B cell (primary cell): ENCODE results near the gene PRL. TPM values are rescaled to one million over a fixed set of nuclear protein-coding genes. Genes with fewer than 3 reads are reported as not detected.

Experiments
- ATAC-seq: fragments of 200-7000 bp; cut with Tn5 transposase; one replicate; pipeline ENCODE4 v1.10.0; 2021; ENCODE audit warnings: low read depth, mild to moderate bottlenecking, moderate number of reproducible peaks, moderate library complexity
- CTCF ChIA-PET: fragments of 350-600 bp; sonication (Branson Sonifier 250); formaldehyde crosslinking; loops from one replicate; lab custom pipeline; 2021; ENCODE audit warnings: antibody characterized with exemption, inconsistent platforms; lab: Charles Lee
- POLR2A ChIA-PET: fragments of 350-600 bp; sonication (Branson Sonifier 250); formaldehyde crosslinking; loops from one replicate; lab custom pipeline; 2021; ENCODE audit warnings: antibody characterized with exemption; lab: Charles Lee
- DNase-seq: peaks from one replicate; pipeline ENCODE4 v3.0.0; 2013
- H2AFZ ChIP-seq: 2 replicates; pipeline ENCODE4 v1.6.1; 2012; ENCODE audit warnings: mild to moderate bottlenecking, low read depth, low read length; ENCODE audit not compliant: insufficient read depth, poor library complexity, severe bottlenecking
- H3K27ac ChIP-seq, 2 donors: 1 replicate in 1 of 2; 2 replicates in 1 of 2; pipeline ENCODE4 v1.5.1; 2012 to 2013; ENCODE audit warnings: low read length in 2 of 2, mild to moderate bottlenecking in 2 of 2, moderate library complexity in 1 of 2
- H3K27me3 ChIP-seq, 4 experiments: fragments of 200-600 bp in 1 of 4; sonication (generic) in 1 of 4; replicated peaks in 1 of 4; 1 replicate in 2 of 4; 2 replicates in 2 of 4; pipeline versions ENCODE4 v1.6.1 to v1.7.0; 2013 to 2016; ENCODE audit warnings: low read length in 3 of 4, mild to moderate bottlenecking in 2 of 4, mixed read lengths in 1 of 4, moderate library complexity in 1 of 4; ENCODE audit not compliant: insufficient read depth in 4 of 4, control insufficient read depth in 3 of 4; ENCODE audit errors: control extremely low read depth in 1 of 4
- H3K36me3 ChIP-seq, 2 experiments: replicated peaks in 1 of 2; 1 replicate in 1 of 2; 2 replicates in 1 of 2; pipeline versions ENCODE4 v1.6.1 to v1.7.1; 2013; ENCODE audit warnings: low read length in 1 of 2; ENCODE audit not compliant: insufficient read depth in 2 of 2, control insufficient read depth in 1 of 2; ENCODE audit errors: control extremely low read depth in 1 of 2, extremely low read depth in 1 of 2
- H3K4me1 ChIP-seq, 2 donors: fragments of 200-600 bp in 1 of 2; sonication (generic) in 1 of 2; 1 replicate in 1 of 2; 2 replicates in 1 of 2; pipeline versions ENCODE4 v1.5.1 to v1.6.1; 2013 to 2017; ENCODE audit warnings: low read length in 2 of 2; ENCODE audit not compliant: control insufficient read depth in 2 of 2, insufficient read depth in 2 of 2
- H3K4me2 ChIP-seq: replicated peaks from 2 replicates; pipeline ENCODE3; 2012; ENCODE audit warnings: mild to moderate bottlenecking, low read depth, low read length; ENCODE audit not compliant: poor library complexity, severe bottlenecking
- H3K4me3 ChIP-seq, 5 experiments: fragments of 200-600 bp in 1 of 5; sonication (generic) in 1 of 5; 1 replicate in 3 of 5; 2 replicates in 2 of 5; pipeline versions ENCODE4 v1.5.1 to v1.7.0; 2011 to 2016; ENCODE audit warnings: low read length in 4 of 5, mild to moderate bottlenecking in 4 of 5, low read depth in 2 of 5, control low read depth in 1 of 5, moderate library complexity in 1 of 5; ENCODE audit not compliant: insufficient read depth in 1 of 5; ENCODE audit errors: control extremely low read depth in 1 of 5, extremely low read depth in 1 of 5
- H3K79me2 ChIP-seq: fragments of 200-600 bp; sonication (generic); one replicate; pipeline ENCODE4 v1.6.0; 2016; ENCODE audit warnings: low read length; ENCODE audit not compliant: control insufficient read depth, insufficient read depth
- H3K9ac ChIP-seq: fragments of 200-600 bp; sonication (generic); 2 replicates; pipeline ENCODE4 v1.6.1; 2017; ENCODE audit warnings: mild to moderate bottlenecking, low read length, moderate library complexity
- H3K9me3 ChIP-seq, 3 donors: one replicate each; pipeline versions ENCODE4 v1.6.1 to v1.7.1; 2013; ENCODE audit warnings: low read length in 2 of 3; ENCODE audit not compliant: control insufficient read depth in 2 of 3, insufficient read depth in 1 of 3; ENCODE audit errors: control extremely low read depth in 1 of 3
- H4K20me1 ChIP-seq: 2 replicates; pipeline ENCODE4 v1.6.0; 2012; ENCODE audit warnings: mild to moderate bottlenecking, low read length; ENCODE audit not compliant: insufficient read depth, control insufficient read depth, poor library complexity, severe bottlenecking
- H3K27ac Mint-ChIP-seq: one replicate; pipeline ENCODE4 v1.8.0; 2021; ENCODE audit warnings: mixed read lengths
- H3K27me3 Mint-ChIP-seq: one replicate; pipeline ENCODE4 v1.8.0; 2021; ENCODE audit warnings: mixed read lengths
- H3K4me1 Mint-ChIP-seq: one replicate; pipeline ENCODE4 v1.8.0; 2021; ENCODE audit warnings: mixed read lengths
- H3K4me3 Mint-ChIP-seq: one replicate; pipeline ENCODE4 v1.8.0; 2021; ENCODE audit warnings: mixed read lengths
- H3K9me3 Mint-ChIP-seq: one replicate; pipeline ENCODE4 v1.8.0; 2022; ENCODE audit warnings: mixed read lengths; ENCODE audit not compliant: insufficient read depth
- EZH2 ChIP-seq: IDR thresholded peaks from 2 replicates; pipeline ENCODE4 v1.6.1; 2012; ENCODE audit warnings: borderline replicate concordance, low read depth, mild to moderate bottlenecking, moderate library complexity, low read length; ENCODE audit not compliant: insufficient read depth, poor library complexity, severe bottlenecking
- WGBS: methylation state at CpG from one replicate; pipeline ENCODE4 v1.1.5; 2013; ENCODE audit warnings: missing lambda C conversion rate; ENCODE audit not compliant: insufficient coverage; 5-methylcytosine and 5-hydroxymethylcytosine counted together
- intact Hi-C: fragments of 100-400 bp; cut with micrococcal nuclease; formaldehyde crosslinking; loops from one replicate; pipeline ENCODE4 v1.10.0; 2022
- polyA plus RNA-seq: library from polyadenylated mRNA; depleted of rRNA; stranded (reverse); fragments of >200 nt; gene quantifications from 2 replicates; pipeline ENCODE4 v1.2.3, GENCODE V29; 2012
- total RNA-seq, 2 donors: library from RNA; stranded (reverse); fragments of 120-200 nt in 1 of 2; gene quantifications; 1 replicate in 1 of 2; 2 replicates in 1 of 2; pipeline versions ENCODE4 v1.2.3 to v1.2.4, GENCODE V29; 2013 to 2022
- TF ChIP-seq, protein P1 (sequence below): fragments of 200-600 bp; IDR thresholded peaks from one replicate; pipeline ENCODE4 v1.8.0; 2022; ENCODE audit warnings: antibody characterized with exemption, mild to moderate bottlenecking

PRL gene
- total and polyA plus RNA-seq, 2 donors (not counting 1 experiment from before 2014, with no cell fraction given): not detected

DNA sequence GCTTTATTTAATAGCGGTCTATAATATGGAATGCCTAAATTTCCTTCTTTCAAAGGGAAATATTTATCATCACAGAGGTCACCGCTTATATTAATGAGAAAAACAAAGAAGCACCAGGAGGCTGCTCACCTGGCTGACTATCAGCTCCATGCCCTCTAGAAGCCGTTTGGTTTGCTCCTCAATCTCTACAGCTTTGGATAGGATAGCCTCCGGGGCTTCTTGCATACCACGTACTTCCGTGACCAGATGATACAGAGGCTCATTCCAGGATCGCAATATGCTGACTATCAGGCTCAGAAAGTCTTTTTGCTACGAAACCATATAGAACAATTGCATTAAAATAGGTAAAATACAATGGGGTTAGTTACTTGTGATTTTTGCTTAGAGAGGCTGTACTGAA, 6.8 kb downstream of the PRL start:
- CTCF ChIA-PET: no interaction called here
- Mint-ChIP-seq H3K4me3 (no peak overlapping the region), H3K4me1 (no peaks in the 10 kb centered on the region), H3K27me3 (no peaks in the 10 kb centered on the region), H3K9me3 (no peaks in the 10 kb centered on the region), H3K27ac (no peak overlapping the region)
- H3K4me3 ChIP-seq: no peak overlapping the region
- H3K9ac ChIP-seq: no peak overlapping the region
- ATAC-seq: no peak
- H3K4me1 ChIP-seq: no peaks in the 10 kb centered on the region
- no peaks in the 10 kb centered on the region for H4K20me1 ChIP-seq
- no peak for DNase-seq
- no peaks in the 10 kb centered on the region for H3K36me3 ChIP-seq
- H3K9me3 ChIP-seq: no peaks in the 10 kb centered on the region
- H3K4me2 ChIP-seq: no peak overlapping the region
- intact Hi-C loops: no loop called here
- H3K27ac ChIP-seq: no peak overlapping the region
- WGBS: 96% methylated on average over 5 of the region's 8 CpGs
- POLR2A ChIA-PET: no interaction called here
- H2AFZ ChIP-seq: no peak overlapping the region
- H3K79me2 ChIP-seq: no peaks in the 10 kb centered on the region
- H3K27me3 ChIP-seq: no peaks in the 10 kb centered on the region
- TF ChIP-seq, protein P1, sequence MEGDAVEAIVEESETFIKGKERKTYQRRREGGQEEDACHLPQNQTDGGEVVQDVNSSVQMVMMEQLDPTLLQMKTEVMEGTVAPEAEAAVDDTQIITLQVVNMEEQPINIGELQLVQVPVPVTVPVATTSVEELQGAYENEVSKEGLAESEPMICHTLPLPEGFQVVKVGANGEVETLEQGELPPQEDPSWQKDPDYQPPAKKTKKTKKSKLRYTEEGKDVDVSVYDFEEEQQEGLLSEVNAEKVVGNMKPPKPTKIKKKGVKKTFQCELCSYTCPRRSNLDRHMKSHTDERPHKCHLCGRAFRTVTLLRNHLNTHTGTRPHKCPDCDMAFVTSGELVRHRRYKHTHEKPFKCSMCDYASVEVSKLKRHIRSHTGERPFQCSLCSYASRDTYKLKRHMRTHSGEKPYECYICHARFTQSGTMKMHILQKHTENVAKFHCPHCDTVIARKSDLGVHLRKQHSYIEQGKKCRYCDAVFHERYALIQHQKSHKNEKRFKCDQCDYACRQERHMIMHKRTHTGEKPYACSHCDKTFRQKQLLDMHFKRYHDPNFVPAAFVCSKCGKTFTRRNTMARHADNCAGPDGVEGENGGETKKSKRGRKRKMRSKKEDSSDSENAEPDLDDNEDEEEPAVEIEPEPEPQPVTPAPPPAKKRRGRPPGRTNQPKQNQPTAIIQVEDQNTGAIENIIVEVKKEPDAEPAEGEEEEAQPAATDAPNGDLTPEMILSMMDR: no peak
- no peak for TF ChIP-seq EZH2

DNA sequence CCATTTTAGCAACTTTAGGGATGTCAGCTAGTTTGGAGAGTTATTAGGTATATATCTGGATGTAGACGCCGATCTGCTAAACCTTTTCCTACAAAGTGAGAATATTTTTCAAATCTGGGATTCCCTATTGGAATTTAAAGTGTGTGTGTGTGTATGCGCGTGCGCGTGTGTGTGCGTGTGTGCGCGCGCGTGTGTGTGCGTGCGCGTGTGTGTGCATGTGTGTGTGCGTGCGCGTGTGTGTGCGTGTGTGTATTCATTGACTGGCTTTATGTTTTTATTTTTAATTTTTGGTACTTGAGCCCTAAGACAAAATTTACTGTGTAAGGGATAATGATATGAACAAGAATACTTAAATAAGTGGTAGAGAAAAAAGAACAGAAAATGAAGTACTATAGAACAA, 8.1 kb downstream of the PRL start:
- CTCF ChIA-PET: no interaction called here
- H3K27me3 Mint-ChIP-seq: no peaks in the 10 kb centered on the region
- Histone ChIP-seq H3K27ac (no peak overlapping the region), H3K36me3 (no peaks in the 10 kb centered on the region), H3K4me1 (no peaks in the 10 kb centered on the region), H3K79me2 (no peaks in the 10 kb centered on the region), H3K4me3 (no peak overlapping the region), H3K9ac (no peak overlapping the region), H4K20me1 (no peaks in the 10 kb centered on the region), H3K9me3 (no peaks in the 10 kb centered on the region), H2AFZ (no peak overlapping the region), H3K4me2 (no peak overlapping the region), H3K27me3 (no peaks in the 10 kb centered on the region)
- TF ChIP-seq EZH2: no peak
- TF ChIP-seq, protein P1: no peak
- POLR2A ChIA-PET: no interaction called here
- DNase-seq (no peak), ATAC-seq (no peak)
- intact Hi-C loops: no loop called here
- no peak overlapping the region for H3K4me3 Mint-ChIP-seq
- no peak overlapping the region for H3K27ac Mint-ChIP-seq
- no peaks in the 10 kb centered on the region for H3K4me1 Mint-ChIP-seq
- no peaks in the 10 kb centered on the region for H3K9me3 Mint-ChIP-seq
- 97% methylated on average over 18 of the region's 18 CpGs for WGBS
